Lung (tissue), 12 donors: ENCODE results near the gene FAM53A. TPM values are rescaled to one million over a fixed set of nuclear protein-coding genes. Genes with fewer than 3 reads are reported as not detected.

Experiments
- ATAC-seq: fragments of 200-7000 bp; cut with Tn5 transposase; one replicate; pipeline ENCODE4 v1.9.1; 2020; ENCODE audit warnings: moderate number of reproducible peaks; ENCODE audit not compliant: insufficient read depth, low FRiP score
- DNase-seq, 3 donors: peaks; one replicate each; pipeline ENCODE4 v3.0.0-alpha.2; 2013 to 2017
- H3K27ac ChIP-seq, 2 donors: one replicate each; pipeline ENCODE4 v1.5.1; 2013; ENCODE audit warnings: mild to moderate bottlenecking in 2 of 2, moderate library complexity in 2 of 2, control low read depth in 1 of 2, inconsistent platforms in 1 of 2, low read depth in 1 of 2, low read length in 1 of 2
- H3K27me3 ChIP-seq, 3 donors: one replicate each; pipeline ENCODE4 v1.5.1; 2013; ENCODE audit warnings: low read length in 2 of 3; ENCODE audit not compliant: control insufficient read depth in 3 of 3, insufficient read depth in 3 of 3
- H3K36me3 ChIP-seq, 4 donors: one replicate each; pipeline ENCODE4 v1.5.1; 2013; ENCODE audit warnings: low read length in 4 of 4, mild to moderate bottlenecking in 1 of 4, moderate library complexity in 1 of 4; ENCODE audit not compliant: control insufficient read depth in 4 of 4, insufficient read depth in 4 of 4
- H3K4me1 ChIP-seq, 5 donors: one replicate each; pipeline ENCODE4 v1.5.1; 2013; ENCODE audit warnings: low read length in 5 of 5, mild to moderate bottlenecking in 2 of 5, moderate library complexity in 1 of 5; ENCODE audit not compliant: control insufficient read depth in 5 of 5, insufficient read depth in 5 of 5
- H3K4me3 ChIP-seq: one replicate; pipeline ENCODE4 v1.5.1; 2013; ENCODE audit warnings: mild to moderate bottlenecking, control low read depth, moderate library complexity
- H3K9ac ChIP-seq, 2 donors: one replicate each; pipeline ENCODE4 v1.5.1; 2013; ENCODE audit warnings: low read length in 2 of 2, control low read depth in 1 of 2; ENCODE audit not compliant: insufficient read depth in 1 of 2
- H3K9me3 ChIP-seq, 4 donors: one replicate each; pipeline ENCODE4 v1.5.1; 2013; ENCODE audit warnings: low read length in 3 of 4, mild to moderate bottlenecking in 1 of 4, moderate library complexity in 1 of 4; ENCODE audit not compliant: control insufficient read depth in 4 of 4, insufficient read depth in 3 of 4
- WGBS, 2 donors: extraction: QIAGEN DNeasy Blood & Tissue Kit; methylation state at CpG; one replicate each; pipeline ENCODE4 v1.1.7; 2013; 5-methylcytosine and 5-hydroxymethylcytosine counted together
- polyA plus RNA-seq, 2 donors: library from polyadenylated mRNA; stranded (reverse); fragments of 200-250 nt; gene quantifications; one replicate each; pipeline ENCODE4 v1.2.1, GENCODE V29; 2013
- total RNA-seq, 2 donors: library from RNA; depleted of rRNA in 1 of 2; stranded (reverse); fragments of >200 nt in 1 of 2; gene quantifications; one replicate each; pipeline ENCODE4 v1.2.1, GENCODE V29; 2014 to 2021
- TF ChIP-seq, protein P1 (sequence below): IDR thresholded peaks from 2 replicates; pipeline ENCODE4 v1.5.1; 2012; ENCODE audit warnings: mild to moderate bottlenecking; ENCODE audit errors: control extremely low read depth, extremely low read depth
- donor health status: control.
- donor health status: control.
- donor health status: Bipolar disorder and iron deficiency.
- donor health status: healthy.
- donor health status: DM: yes; HTN: yes; CAD: no.

FAM53A gene
- total and polyA plus RNA-seq, 4 donors: 1.4 to 2.8 (median 2.2) TPM

DNA sequence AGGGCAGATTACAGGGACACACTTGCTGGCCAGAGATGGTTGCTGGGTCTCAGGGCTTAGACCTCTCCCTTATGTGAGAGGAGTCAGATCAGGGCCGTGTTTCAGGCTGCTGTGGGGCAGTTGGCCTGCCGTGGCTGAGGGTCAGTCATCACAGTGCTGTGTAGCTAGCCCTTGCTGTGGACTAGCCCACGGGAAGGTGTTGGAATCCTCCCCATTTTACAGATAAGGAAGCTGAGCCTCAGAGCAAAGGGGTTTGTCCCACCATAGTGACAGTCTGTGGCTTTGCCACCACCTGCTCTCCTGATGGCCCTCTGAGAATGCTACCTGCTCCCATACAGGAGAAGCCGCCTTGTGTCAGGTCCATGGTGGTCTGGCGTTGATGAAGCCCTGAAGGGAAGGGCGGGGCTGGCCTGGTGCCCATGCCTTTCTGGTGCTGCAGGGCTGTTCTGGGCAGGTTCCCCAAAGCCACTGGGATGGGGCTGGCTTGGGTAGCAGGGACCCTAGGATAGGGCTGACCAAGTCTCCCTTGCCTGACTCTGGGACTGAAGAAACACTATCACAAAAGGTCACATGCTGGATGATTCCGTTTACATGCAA lies 2.4 kb upstream of the FAM53A start:
- H3K4me3 ChIP-seq: no peak overlapping the region
- ATAC-seq (no peak), DNase-seq (no peak)
- H3K27me3 ChIP-seq: no peaks in the 10 kb centered on the region
- H3K9ac ChIP-seq: no peak overlapping the region
- peaks cover 0 to 8% (median 4%) of the 10 kb centered on the region in 5 donors for H3K4me1 ChIP-seq
- peaks cover 0 to 12% (median 8%) of the 10 kb centered on the region in 4 donors for H3K36me3 ChIP-seq
- TF ChIP-seq, protein P1, sequence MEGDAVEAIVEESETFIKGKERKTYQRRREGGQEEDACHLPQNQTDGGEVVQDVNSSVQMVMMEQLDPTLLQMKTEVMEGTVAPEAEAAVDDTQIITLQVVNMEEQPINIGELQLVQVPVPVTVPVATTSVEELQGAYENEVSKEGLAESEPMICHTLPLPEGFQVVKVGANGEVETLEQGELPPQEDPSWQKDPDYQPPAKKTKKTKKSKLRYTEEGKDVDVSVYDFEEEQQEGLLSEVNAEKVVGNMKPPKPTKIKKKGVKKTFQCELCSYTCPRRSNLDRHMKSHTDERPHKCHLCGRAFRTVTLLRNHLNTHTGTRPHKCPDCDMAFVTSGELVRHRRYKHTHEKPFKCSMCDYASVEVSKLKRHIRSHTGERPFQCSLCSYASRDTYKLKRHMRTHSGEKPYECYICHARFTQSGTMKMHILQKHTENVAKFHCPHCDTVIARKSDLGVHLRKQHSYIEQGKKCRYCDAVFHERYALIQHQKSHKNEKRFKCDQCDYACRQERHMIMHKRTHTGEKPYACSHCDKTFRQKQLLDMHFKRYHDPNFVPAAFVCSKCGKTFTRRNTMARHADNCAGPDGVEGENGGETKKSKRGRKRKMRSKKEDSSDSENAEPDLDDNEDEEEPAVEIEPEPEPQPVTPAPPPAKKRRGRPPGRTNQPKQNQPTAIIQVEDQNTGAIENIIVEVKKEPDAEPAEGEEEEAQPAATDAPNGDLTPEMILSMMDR: no peak
- H3K9me3 ChIP-seq: no peaks in the 10 kb centered on the region
- WGBS, 2 donors: 62 to 75% methylated on average over 7 of the region's 7 CpGs
- no peak overlapping the region for H3K27ac ChIP-seq

DNA sequence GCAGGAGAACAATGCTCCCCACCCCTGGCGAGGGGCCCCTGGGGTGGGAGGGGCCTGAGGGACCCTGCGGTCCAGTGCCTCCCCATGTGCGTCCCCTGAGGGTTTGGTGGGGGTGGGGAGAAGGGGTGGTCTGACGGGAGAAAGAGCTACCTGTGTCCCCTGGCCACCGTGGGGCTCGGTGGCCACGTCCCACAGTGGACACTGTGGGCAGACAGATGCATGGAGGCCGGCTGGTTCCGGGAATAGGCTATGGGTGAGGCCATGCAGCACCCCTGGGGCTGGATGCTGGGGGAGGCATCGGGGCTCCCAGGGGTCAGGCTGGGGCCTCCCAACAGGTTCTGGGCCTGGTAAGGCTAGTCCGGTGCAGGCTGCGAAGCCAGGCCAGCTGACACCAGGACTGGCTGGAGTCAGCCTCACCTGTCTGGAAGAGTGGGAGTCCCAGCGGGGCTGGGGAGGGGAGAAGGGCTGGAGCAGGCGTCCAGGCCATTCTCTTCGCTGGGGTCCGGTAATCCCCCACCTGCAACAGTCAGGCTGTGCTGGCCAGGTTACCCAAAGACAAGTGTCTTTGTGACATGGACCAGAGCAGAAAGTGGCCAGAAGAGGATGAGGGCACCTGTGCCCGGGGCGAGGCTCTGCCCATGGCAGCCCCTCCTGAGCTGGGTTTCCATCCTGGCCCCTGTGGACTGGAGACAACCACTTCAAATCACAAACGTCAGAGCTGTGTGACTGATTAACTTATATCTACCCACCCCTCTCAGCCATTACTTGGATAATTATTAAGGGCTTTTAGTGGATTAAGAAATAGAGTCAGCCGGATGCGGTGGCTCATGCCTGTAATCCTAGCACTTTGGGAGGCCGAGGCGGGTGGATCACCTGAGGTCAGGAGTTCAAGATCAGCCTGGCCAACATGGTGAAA lies 1.4 kb upstream of the FAM53A start:
- DNase-seq (peak in 1 of 3 donors; percentile 54), ATAC-seq (no peak)
- Histone ChIP-seq H3K4me1 (peaks cover 0 to 12% (median 4%) of the 10 kb centered on the region in 5 donors), H3K27ac (no peak overlapping the region), H3K27me3 (no peaks in the 10 kb centered on the region), H3K36me3 (peaks cover 0 to 2% (median 0%) of the 10 kb centered on the region in 4 donors), H3K9ac (no peak overlapping the region), H3K4me3 (no peak overlapping the region), H3K9me3 (no peaks in the 10 kb centered on the region)
- TF ChIP-seq, protein P1: no peak
- 80 to 88% methylated on average over 23 of the region's 23 CpGs for WGBS, 2 donors

DNA sequence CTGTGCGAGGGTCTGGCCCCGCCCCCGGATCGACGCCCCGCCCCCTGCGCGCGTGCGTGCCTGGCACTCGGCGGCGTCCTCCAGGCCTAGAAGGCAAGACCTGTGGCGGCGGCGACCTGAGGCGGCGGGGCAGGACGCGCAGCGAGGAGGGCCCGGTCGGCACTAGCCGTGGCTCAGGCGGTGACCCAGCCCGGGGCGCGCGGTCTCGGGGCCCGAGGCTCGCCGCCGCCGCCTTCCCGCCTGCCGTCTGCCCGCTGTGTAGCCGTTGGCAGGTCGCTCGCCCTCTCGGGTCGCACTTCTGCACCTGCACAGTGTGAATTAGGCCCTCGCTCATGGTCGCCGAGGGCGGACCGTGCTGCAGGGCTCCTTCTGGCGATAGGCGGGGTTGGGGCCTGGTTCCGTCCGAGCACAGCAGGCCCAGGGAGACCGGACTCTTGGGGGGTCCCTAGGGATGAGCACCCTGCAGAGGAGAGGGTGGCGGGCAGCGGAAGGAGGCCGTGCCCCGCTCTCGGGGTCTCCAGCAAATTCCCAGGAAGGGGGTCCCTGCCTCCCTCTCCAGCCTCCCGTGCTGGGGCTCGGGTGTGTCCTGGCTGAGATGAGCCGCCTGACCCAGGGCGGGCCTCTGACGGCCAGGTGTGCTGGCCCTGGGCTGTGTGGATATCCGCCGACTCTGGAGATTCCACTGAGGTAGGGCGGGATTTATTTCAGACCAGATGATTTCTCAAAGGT lies 557 bp upstream of the FAM53A start:
- H3K9me3 ChIP-seq: no peaks in the 10 kb centered on the region
- peak overlapping the region; percentile 3 to 72 for H3K27ac ChIP-seq
- no peak overlapping the region for H3K9ac ChIP-seq
- ATAC-seq: no peak
- peaks cover 0 to 14% (median 4%) of the 10 kb centered on the region in 5 donors for H3K4me1 ChIP-seq
- H3K36me3 ChIP-seq: no peaks in the 10 kb centered on the region
- 26 to 46% methylated on average over 50 to 66 of the region's 66 CpGs for WGBS, 2 donors
- DNase-seq: no peak
- no peaks in the 10 kb centered on the region for H3K27me3 ChIP-seq
- peak overlapping the region; percentile 44 for H3K4me3 ChIP-seq
- TF ChIP-seq, protein P1: no peak
